Parathyroid adenoma (tissue), 2 donors: ENCODE results near the gene JMJD8.

ENCODE experiments used
- H2AFZ ChIP-seq: fragments of 300-600 bp; sonication (generic); one replicate; pipeline ENCODE4 v1.7.0; 2017; ENCODE audit warnings: antibody characterized with exemption, mild to moderate bottlenecking
- H3K27ac ChIP-seq: fragments of 300-600 bp; sonication (generic); one replicate; pipeline ENCODE4 v1.7.0; 2017
- H3K27me3 ChIP-seq: fragments of 300-600 bp; sonication (generic); one replicate; pipeline ENCODE4 v1.7.0; 2017; ENCODE audit warnings: low read length; ENCODE audit not compliant: control insufficient read depth, insufficient read depth
- H3K36me3 ChIP-seq: fragments of 300-600 bp; sonication (generic); one replicate; pipeline ENCODE4 v1.7.0; 2017; ENCODE audit warnings: low read length; ENCODE audit not compliant: control insufficient read depth, insufficient read depth
- H3K4me1 ChIP-seq: fragments of 300-600 bp; sonication (generic); one replicate; pipeline ENCODE4 v1.7.0; 2017; ENCODE audit warnings: control low read depth
- H3K4me2 ChIP-seq: fragments of 300-600 bp; sonication (generic); one replicate; pipeline ENCODE4 v1.7.0; 2017; ENCODE audit warnings: low read length
- H3K4me3 ChIP-seq: fragments of 300-600 bp; sonication (generic); one replicate; pipeline ENCODE4 v1.7.0; 2017; ENCODE audit warnings: low read depth, low read length
- H3K79me2 ChIP-seq: fragments of 300-600 bp; sonication (generic); one replicate; pipeline ENCODE4 v1.7.0; 2017; ENCODE audit warnings: control low read depth
- H3K9ac ChIP-seq: fragments of 300-600 bp; sonication (generic); one replicate; pipeline ENCODE4 v1.7.0; 2017; ENCODE audit warnings: mild to moderate bottlenecking
- H3K9me3 ChIP-seq: fragments of 300-600 bp; sonication (generic); one replicate; pipeline ENCODE4 v1.7.0; 2017; ENCODE audit warnings: low read length; ENCODE audit not compliant: control insufficient read depth
- TF ChIP-seq, protein P1 (sequence below): fragments of 300-600 bp; sonication (generic); IDR thresholded peaks from one replicate; pipeline ENCODE4 v1.7.0; 2017; ENCODE audit warnings: antibody characterized with exemption, mild to moderate bottlenecking
- donor health status: primary hyperparathyroidism.

JMJD8 gene

DNA sequence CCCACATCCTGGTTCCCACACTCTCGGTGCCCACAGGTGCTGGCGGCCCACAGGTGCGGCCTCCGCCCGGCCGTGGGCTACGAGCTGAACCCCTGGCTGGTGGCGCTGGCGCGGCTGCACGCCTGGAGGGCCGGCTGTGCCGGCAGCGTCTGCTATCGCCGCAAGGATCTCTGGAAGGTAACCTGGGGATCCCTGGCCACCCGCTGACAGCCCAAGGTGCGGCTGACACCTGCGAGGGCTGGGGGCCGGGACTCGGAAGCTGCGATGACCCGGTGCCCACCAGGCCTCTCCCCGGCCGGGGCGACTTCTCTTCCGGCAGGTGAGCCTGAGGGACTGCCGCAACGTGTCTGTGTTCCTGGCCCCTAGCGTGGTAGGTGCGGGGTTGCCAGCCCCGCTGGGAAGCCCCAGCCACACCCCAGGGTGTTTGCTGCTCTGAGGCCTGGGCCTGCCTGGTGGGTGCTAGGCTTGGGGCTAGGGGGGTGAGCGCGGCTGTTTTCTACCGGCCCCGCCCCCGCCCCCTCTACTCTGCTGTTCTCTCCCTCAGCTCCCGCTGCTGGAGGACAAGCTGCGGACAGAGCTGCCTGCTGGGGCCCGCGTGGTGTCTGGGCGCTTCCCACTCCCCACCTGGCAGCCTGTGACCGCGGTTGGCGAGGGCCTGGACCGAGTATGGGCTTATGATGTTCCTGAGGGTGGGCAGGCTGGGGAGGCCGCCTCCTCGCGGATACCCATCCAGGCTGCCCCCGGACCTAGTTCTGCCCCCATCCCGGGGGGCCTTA is 37.8 kb upstream of the JMJD8 start:
- Histone ChIP-seq H3K27ac (peak overlapping the region; percentile 94), H3K4me1 (peaks cover 16% of the 10 kb centered on the region)

DNA sequence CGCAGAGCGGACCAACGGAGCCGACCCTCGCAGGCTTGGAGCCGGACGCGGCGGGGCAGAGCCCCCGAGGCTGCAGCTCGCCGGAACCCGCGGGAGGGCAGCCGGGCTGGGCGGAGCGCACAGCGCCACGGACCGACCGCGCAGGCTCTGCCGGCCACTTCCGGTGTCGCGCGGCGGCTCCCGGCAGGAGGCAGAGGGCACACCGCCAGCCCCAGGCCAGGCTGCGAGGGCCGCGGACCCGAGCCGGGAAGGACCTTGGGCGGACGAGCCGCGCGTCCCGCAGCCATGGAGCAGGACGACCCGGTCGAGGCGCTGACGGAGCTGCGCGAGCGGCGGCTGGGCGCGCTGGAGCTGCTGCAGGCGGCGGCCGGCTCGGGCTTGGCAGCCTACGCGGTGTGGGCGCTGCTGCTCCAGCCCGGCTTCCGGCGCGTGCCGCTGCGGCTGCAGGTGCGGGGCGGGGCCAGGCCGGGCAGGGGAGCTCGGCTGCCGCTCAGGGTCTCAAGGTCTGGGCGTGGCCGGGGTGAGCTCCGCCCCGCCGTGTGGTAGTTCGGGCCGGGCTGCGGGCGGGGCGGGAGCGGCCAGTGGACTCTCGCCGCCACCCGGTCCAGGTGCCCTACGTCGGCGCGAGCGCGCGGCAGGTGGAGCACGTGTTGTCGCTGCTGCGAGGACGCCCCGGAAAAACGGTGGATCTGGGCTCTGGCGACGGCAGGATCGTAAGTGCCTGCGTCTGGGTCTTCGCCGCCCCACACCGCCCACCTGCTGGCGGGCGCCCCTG is 37.0 kb upstream of the JMJD8 start, which contains the start of gene ANTKMT:
Gene ANTKMT, plus strand, starts transcription at position 157 of the 775 bp plus-strand sequence. Its CDS starts 129 bp downstream, at position 286.
- Histone ChIP-seq H3K4me1 (peaks cover 18% of the 10 kb centered on the region), H3K27me3 (no peaks in the 10 kb centered on the region), H3K79me2 (peaks cover 2% of the 10 kb centered on the region), H3K9ac (peak within 1 kb of the TSS; percentile 63), H2AFZ (peak within 1 kb of the TSS; percentile 97), H3K27ac (peak within 1 kb of the TSS; percentile 94), H3K4me2 (peak within 1 kb of the TSS; percentile 97), H3K4me3 (peak within 1 kb of the TSS; percentile 73), H3K36me3 (no peaks in the 10 kb centered on the region), H3K9me3 (no peaks in the 10 kb centered on the region)
- TF ChIP-seq, protein P1, sequence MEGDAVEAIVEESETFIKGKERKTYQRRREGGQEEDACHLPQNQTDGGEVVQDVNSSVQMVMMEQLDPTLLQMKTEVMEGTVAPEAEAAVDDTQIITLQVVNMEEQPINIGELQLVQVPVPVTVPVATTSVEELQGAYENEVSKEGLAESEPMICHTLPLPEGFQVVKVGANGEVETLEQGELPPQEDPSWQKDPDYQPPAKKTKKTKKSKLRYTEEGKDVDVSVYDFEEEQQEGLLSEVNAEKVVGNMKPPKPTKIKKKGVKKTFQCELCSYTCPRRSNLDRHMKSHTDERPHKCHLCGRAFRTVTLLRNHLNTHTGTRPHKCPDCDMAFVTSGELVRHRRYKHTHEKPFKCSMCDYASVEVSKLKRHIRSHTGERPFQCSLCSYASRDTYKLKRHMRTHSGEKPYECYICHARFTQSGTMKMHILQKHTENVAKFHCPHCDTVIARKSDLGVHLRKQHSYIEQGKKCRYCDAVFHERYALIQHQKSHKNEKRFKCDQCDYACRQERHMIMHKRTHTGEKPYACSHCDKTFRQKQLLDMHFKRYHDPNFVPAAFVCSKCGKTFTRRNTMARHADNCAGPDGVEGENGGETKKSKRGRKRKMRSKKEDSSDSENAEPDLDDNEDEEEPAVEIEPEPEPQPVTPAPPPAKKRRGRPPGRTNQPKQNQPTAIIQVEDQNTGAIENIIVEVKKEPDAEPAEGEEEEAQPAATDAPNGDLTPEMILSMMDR = no peak

More for the DNA sequence above, 37.8 kb upstream of the JMJD8 start:
- TF ChIP-seq, protein P1 = no peak
- Histone ChIP-seq H3K36me3 (no peaks in the 10 kb centered on the region), H3K4me2 (peak overlapping the region; percentile 97), H3K4me3 (peak overlapping the region; percentile 73), H3K9ac (no peak overlapping the region), H3K27me3 (no peaks in the 10 kb centered on the region), H3K9me3 (no peaks in the 10 kb centered on the region), H2AFZ (peak overlapping the region; percentile 38), H3K79me2 (peaks cover under 1% of the 10 kb centered on the region)

DNA sequence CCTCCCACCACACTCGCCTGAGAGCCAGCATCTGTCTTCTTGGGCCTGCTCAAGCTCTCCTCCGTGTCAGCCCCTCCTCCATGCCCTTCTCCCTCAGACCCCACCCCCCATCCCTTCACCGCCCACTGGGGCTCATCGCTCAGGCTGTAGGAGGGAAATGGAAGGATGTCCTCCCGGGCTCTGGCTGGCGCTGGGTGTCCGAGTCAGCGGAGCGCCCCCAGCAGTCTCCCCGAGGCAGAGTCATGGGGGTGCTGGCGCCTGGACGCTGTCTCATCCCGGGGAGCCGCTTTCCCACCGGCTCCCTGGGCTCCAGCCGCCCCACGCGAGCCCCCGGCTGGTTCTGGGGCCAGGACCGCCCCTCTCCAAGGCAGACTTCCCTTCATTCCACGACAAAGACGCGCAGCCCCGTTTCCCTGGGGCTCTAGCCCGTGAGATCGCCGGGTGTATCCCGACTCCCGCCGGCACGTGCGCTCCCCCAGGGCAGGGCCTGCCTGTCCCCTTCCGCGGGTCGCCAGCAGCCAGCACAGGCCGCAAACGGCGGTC is 36.4 kb upstream of the JMJD8 start:
- H3K27me3 ChIP-seq = no peaks in the 10 kb centered on the region
- TF ChIP-seq, protein P1 = no peak
- peak overlapping the region; percentile 94 for H3K27ac ChIP-seq
- H3K4me2 ChIP-seq = peak overlapping the region; percentile 97
- peak overlapping the region; percentile 97 for H2AFZ ChIP-seq
- H3K9me3 ChIP-seq = no peaks in the 10 kb centered on the region
- H3K79me2 ChIP-seq = peaks cover 2% of the 10 kb centered on the region
- peak overlapping the region; percentile 73 for H3K4me3 ChIP-seq
- no peaks in the 10 kb centered on the region for H3K36me3 ChIP-seq
- peak overlapping the region; percentile 63 for H3K9ac ChIP-seq
- peaks cover 17% of the 10 kb centered on the region for H3K4me1 ChIP-seq

DNA sequence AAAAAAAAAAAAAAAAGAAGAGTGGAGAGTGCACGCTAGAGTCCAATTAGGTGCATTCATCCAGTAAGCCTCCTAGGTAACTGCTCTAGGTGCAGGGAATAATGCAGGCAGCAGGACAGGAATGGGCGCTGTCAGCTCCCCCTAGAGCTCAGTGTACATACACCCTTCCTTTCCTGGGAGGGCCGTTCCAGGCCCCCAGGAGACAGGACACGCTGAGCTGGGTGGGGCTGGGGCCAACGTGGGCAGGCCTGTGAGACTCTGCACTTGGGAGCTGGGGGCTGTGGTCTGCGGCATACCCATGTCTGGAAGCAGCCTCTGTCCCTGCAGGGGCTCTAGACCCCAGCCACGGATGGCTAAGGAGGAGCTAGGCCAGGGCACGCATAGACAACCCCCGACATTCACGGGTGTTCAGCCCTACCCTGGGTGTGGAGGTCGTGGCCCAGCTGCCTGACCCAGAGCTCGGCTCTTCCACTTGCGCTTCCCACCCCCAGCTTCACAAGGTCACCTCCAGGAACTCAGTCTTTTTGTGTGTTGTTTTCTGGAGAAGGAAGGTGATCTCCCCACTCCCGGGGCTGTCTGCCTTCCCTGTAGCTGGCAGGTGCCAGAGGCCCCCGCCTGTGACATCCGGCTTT is 35.8 kb upstream of the JMJD8 start:
- Histone ChIP-seq H3K27ac (peak overlapping the region; percentile 94), H3K36me3 (no peaks in the 10 kb centered on the region), H3K27me3 (no peaks in the 10 kb centered on the region), H3K9ac (no peak overlapping the region), H3K4me1 (peaks cover 17% of the 10 kb centered on the region), H3K4me3 (peak overlapping the region; percentile 73), H3K4me2 (peak overlapping the region; percentile 97), H2AFZ (peak overlapping the region; percentile 97), H3K9me3 (no peaks in the 10 kb centered on the region), H3K79me2 (peaks cover 2% of the 10 kb centered on the region)
- TF ChIP-seq, protein P1 = no peak
